Endometrial microvascular endothelial cells (primary cell): ENCODE measurements around the gene KRTAP5-4. TPM values are rescaled to one million over a fixed set of nuclear protein-coding genes. Genes with fewer than 3 reads are reported as not detected.
"Not testable (repeated sequence)": the region's sequence is repeated elsewhere in the genome, so short reads cannot be mapped to it uniquely, and the experiment has no call there.

ENCODE experiments used
- in situ Hi-C: cut with HindIII; loops from 2 replicates; pipeline ENCODE4 v1.10.0; 2017; ENCODE audit warnings: low sequenced_read_pairs, low pct_unique_long_range_greater_than_20kb; ENCODE audit errors: inconsistent ontology term
- total RNA-seq: library from RNA; depleted of rRNA; stranded (reverse); fragments of >200 nt; gene quantifications from one replicate; pipeline ENCODE4 v1.2.3, GENCODE V29; 2015; ENCODE audit errors: inconsistent ontology term

Gene KRTAP5-4
- total RNA-seq, 1 donor from 2014 or later: not detected

DNA sequence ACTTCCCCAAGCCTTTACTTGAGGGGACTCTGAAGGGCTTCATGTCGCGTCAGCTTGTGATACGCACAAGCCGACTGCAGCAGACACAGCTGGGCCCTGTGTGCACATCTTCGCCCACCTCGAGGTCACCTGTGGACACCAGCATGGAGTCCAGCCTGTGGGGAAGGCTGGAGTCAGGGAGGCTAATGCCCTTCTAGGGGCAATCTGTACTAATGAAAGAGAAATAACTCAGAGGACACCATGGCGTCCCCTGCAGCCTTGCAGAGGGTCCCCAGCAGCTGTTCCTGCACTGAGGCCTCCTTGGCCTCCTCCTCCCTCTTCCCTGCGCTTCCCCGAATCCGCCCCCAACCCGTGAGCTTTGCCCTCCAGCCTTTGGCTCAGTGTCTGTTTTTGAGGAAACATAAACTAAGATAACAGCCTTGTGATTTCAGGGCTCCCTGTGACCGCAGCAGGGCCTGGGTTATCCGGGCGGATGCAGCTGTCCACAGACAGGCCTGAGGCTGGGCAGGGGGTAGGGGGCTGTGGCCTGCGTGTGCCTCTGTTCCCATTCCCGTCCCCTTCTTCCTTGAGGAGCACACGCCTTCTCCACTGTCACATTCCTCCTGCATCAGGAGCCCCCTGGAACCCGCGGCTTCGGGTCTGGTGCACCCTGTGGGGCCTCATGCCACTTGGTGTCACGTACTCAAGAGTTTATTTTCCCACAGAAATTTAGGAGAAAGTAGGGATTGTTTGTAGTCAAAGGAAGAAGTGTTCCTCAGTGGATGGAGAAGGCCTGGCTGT lies 32.6 kb upstream of the KRTAP5-4 start:
- in situ Hi-C loops: no loop called here

GRCh38 chr11:1653541-1654387 lies 31.8 kb upstream of the KRTAP5-4 start:
- in situ Hi-C loops: no loop called here

GRCh38 chr11:1652771-1653540 lies 31.0 kb upstream of the KRTAP5-4 start:
- in situ Hi-C loops: no loop called here

DNA sequence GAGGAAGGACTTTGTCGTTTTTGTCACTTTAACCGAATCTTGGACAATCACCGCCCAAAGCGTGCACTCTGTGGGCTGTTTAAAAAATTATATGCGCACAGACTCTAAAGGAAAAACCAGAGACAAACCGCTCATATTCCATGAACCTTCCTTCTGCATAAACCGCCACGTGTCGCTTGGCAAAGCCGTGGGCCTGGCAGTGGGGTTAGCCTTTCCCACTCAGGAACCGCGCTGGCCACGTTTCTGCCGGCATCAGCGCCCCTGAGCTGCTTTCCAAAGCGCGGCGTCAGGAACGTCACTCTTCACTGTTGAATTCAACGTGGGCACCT lies 30.5 kb upstream of the KRTAP5-4 start:
- in situ Hi-C loops: no loop called here

GRCh38 chr11:1652026-1652425 lies 30.1 kb upstream of the KRTAP5-4 start:
- in situ Hi-C loops: no loop called here

GRCh38 chr11:1651411-1651980 lies 29.6 kb upstream of the KRTAP5-4 start:
- in situ Hi-C loops: no loop called here

DNA sequence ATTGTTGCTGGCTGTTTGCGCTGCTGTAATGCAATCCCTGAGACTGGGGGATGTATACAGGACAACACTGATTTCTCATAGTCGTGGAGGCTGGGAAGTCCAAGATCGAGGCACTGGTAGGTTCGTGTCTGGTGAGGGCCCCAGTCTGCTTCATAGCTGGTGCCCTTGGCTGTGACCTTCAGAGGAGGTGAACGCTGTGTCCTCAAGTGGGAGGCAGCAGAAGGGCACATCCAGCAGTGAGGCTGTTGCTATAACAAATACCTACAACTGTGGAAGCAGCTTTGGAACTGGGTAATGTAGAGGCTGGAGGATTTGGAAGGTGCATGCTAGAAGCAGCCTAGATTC lies 29.0 kb upstream of the KRTAP5-4 start:
- in situ Hi-C loops: no loop called here

DNA sequence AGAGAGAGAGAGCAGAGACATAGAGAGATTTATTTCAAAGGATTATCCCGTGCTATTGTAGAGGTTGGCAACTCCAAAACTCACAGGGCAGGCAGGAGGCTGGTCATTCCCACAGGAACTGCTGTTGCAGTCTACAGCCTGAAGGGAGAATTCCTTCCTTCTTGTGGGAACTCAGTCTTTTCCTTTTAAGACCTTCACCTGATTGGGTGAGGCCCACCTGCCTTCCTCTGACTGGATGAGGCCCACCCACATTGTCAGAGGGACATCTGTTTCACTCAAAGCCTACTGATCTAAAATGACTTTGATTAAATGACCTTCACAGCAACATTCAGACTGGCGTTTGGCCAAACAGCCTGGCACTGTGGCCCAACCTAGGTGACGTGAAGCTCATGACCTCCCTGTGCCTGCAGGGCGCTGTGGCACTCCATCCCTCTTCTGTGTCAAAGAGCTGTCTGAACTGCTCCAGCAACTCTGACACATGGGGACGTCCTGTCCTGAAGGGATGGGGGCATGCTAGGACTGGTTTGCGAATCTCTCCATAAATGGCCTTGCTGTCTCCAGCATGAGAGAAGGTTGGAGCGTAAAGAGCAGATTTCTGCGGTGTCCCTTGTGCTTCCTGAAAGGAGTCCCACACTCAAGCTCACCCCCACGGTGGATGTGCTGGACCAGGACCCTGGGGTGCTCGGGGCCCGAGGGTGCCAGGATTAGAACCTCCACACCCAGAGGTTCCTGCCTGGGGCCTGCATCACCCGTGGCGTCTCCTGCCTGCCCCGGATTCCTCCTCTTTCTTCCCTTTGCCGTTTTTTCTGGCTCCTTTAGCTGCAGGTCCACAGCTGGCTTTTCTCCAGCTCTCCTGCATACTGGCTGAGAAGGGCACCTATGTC lies 28.3 kb upstream of the KRTAP5-4 start:
- in situ Hi-C loops: no loop called here

- in situ Hi-C loops: no loop called here
These were observed 26.9 kb upstream of the KRTAP5-4 start for GRCh38 chr11:1648653-1649420.

GRCh38 chr11:1647901-1648652 lies 26.1 kb upstream of the KRTAP5-4 start:
- in situ Hi-C loops: no loop called here

GRCh38 chr11:1646540-1646939 lies 24.6 kb upstream of the KRTAP5-4 start:
- in situ Hi-C loops: not testable (repeated sequence)

- in situ Hi-C loops: no loop called here
These were observed 23.5 kb upstream of the KRTAP5-4 start for GRCh38 chr11:1645357-1645821.

- in situ Hi-C loops: no loop called here
These were observed 22.8 kb upstream of the KRTAP5-4 start for GRCh38 chr11:1644601-1645356.

DNA sequence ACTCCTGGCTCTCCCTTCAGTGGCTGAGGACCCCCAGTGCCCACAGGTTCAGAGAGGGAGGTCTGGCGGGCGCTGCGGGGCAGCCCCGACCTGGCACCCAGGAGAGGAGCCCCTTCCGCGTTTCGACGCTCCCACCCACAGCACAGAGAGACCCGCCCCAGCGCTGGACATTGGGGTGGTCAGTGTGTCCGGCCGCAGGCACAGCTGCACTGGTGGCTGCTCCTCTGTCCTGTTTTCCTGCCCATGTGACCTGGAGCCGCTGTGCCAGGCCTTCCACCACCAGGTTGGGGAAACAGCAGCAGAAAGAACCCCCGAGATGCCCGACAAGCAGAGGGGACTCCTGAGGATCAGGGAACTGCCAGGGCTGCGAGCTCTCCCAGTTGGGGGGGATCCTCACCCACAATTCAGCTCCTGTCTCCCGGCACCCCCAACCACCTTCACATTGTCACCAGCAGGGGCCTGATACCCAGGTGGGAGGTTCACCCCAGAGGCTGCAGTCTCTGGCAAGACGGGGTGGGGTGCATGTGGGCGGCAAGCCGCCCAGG lies 21.3 kb upstream of the KRTAP5-4 start:
- in situ Hi-C loops: no loop called here

- in situ Hi-C loops: no loop called here
These were observed 20.6 kb upstream of the KRTAP5-4 start for GRCh38 chr11:1642288-1643145.
